HUES6 (cell line): ENCODE data around the gene PDXP.
"Not testable (repeated sequence)": the region's sequence is repeated elsewhere in the genome, so short reads cannot be mapped to it uniquely, and the experiment has no call there.

Experiments used
- H3K27ac ChIP-seq: 2 replicates; pipeline ENCODE4 v1.7.0; 2013; ENCODE audit warnings: low read depth, mild to moderate bottlenecking, low read length, inconsistent platforms
- H3K27me3 ChIP-seq: 2 replicates; pipeline ENCODE4 v1.6.1; 2013; ENCODE audit warnings: low read length; ENCODE audit not compliant: control insufficient read depth, insufficient read depth
- H3K36me3 ChIP-seq: 2 replicates; pipeline ENCODE4 v1.6.1; 2013; ENCODE audit warnings: low read length; ENCODE audit not compliant: control insufficient read depth, insufficient read depth
- H3K4me1 ChIP-seq: 2 replicates; pipeline ENCODE4 v1.6.1; 2013; ENCODE audit warnings: low read length; ENCODE audit not compliant: control insufficient read depth, insufficient read depth
- H3K4me3 ChIP-seq: 2 replicates; pipeline ENCODE4 v1.5.1; 2013; ENCODE audit warnings: low read depth, low read length
- H3K9ac ChIP-seq: one replicate; pipeline ENCODE4 v1.6.1; 2013; ENCODE audit warnings: mild to moderate bottlenecking, low read length
- H3K9me3 ChIP-seq: 2 replicates; pipeline ENCODE4 v1.6.1; 2013; ENCODE audit warnings: low read depth, low read length; ENCODE audit not compliant: control insufficient read depth, insufficient read depth

The PDXP gene

DNA sequence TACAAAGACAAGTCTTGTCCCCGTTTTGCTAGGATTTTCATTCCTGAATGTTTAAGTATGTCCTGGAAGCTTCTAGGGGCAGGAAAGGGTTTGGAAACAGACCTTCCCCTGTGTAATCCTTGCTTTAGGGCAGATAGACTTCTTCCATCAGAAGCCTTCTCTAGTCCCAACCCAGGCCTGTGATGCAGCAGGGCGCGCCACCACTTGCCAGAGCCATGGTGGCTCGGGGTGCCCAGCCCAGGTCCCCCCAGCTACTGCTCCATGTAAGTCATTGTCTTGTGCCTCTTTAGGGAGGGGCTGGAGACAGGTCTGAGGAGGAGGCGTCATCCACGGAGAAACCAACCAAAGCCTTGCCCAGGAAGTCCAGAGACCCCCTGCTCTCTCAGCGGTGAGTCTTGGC is 31.9 kb downstream of the PDXP start:
- no peak overlapping the region for H3K9ac ChIP-seq
- peaks cover 54% of the 10 kb centered on the region for H3K36me3 ChIP-seq
- H3K4me3 ChIP-seq = no peak overlapping the region
- no peak overlapping the region for H3K27ac ChIP-seq
- H3K4me1 ChIP-seq = peaks cover 4% of the 10 kb centered on the region; the same call in 1 of the 2 replicates
- no peaks in the 10 kb centered on the region for H3K27me3 ChIP-seq
- no peaks in the 10 kb centered on the region for H3K9me3 ChIP-seq

DNA sequence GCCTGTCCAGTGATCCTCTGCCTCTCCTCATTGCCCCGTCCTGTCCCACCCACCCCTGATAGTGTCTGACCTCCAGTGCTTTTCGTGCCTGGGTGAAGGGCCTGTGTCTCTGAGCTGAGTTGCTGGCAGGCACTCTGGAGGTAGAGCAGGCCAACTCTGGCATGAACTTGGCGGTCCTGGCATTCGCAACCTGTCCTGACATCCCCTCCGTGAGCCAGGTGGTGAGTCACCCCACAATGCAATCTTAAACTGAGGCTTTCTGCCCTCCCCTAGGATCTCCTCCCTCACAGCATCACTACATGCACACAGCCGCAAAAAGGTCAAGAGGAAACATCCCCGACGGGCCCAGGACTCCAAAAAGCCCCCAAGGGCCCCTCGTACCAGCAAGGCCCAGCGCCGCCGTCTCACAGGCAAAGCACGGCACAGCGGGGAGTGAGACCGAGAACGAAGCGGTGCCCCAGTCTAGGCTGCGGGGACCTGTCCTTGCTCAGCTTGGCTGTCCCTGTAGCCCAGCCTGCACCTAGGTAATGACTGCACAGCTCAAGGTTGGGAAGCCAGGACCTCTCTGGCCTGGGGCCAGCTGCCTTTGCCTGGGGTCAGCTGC is 32.5 kb downstream of the PDXP start:
- H3K4me3 ChIP-seq = no peak overlapping the region
- peaks cover 4% of the 10 kb centered on the region; the same call in 1 of the 2 replicates for H3K4me1 ChIP-seq
- H3K36me3 ChIP-seq = peaks cover 54% of the 10 kb centered on the region
- H3K9ac ChIP-seq = no peak overlapping the region
- no peak overlapping the region for H3K27ac ChIP-seq
- no peaks in the 10 kb centered on the region for H3K9me3 ChIP-seq
- no peaks in the 10 kb centered on the region for H3K27me3 ChIP-seq

DNA sequence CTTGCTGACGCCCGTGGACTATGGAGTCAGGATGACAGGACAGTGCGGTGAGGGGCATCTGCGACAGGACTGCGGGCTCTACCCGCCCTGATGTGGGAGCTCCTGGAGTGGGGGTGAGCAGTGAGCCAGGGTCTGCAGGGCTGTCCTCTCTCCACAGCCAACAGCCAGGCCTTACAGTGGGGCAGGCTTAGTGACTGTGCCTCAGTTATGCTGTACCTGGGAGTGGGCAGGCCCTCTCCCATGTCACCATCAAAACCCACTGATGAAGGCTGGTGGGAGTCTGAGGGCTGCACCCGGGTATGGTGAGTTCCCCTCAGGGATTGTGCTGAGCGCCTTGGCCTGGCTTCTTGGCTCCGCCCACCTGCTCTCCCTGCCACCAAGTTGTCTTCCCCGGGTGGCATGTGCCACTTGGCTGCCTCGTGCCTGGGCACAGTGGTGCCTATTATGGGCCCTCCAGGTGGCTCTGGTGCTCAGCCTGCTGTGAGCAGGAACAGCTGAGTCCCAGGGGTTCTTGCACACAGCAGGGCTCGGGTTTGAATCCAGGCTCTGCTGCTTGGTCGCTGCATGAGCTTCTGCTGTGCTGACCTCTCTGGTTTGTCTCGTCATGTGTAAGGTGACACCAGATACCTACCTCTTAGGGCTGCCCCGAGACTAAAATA is 34.2 kb downstream of the PDXP start:
- Histone ChIP-seq H3K4me3 (no peak overlapping the region), H3K27me3 (no peaks in the 10 kb centered on the region), H3K9me3 (no peaks in the 10 kb centered on the region), H3K9ac (no peak overlapping the region), H3K36me3 (peaks cover 54% of the 10 kb centered on the region), H3K4me1 (no peaks in the 10 kb centered on the region), H3K27ac (no peak overlapping the region)

DNA sequence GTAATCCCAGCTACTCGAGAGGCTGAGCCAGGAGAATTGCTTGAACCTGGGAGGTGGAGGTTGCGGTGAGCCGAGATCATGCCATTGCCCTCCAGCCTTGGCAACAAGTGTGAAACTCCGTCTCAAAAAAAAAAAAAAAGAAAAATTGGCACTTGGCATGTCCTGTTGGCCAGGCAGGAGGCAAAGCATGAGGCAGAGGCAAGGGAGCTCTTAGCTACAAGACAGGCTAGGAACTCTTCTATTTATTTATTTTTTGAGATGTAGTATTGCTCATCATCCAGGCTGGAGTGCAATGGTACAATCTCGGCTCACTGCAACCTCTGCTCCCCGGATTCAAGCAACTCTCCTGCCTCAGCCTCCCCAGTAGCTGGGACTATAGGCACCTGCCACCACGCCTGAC is 35.6 kb downstream of the PDXP start:
- H3K27ac ChIP-seq, H3K9ac ChIP-seq, H3K9me3 ChIP-seq, H3K4me1 ChIP-seq, H3K4me3 ChIP-seq, H3K27me3 ChIP-seq: not testable (repeated sequence)
- peaks cover 46% of the 10 kb centered on the region for H3K36me3 ChIP-seq

DNA sequence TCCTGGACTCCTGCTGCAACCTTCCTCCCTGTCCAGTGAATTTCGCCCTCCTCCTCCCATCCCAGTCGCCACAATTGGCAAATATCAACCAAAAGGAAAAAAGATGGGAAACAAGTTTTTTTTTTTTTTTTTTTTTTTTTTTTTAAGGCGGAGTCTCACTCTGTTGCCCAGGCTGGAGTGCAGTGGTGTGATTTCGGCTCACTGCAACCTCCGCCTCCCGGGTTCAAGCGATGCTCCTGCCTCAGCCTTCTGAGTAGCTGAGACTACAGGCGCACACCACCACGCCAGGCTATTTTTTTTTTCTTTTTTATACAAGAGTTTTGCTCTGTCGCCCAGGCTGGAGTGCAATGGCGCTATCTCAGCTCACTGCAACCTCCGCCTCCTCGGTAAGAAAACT is 37.7 kb downstream of the PDXP start:
- H3K36me3 ChIP-seq = peaks cover 38% of the 10 kb centered on the region
- H3K9ac ChIP-seq, H3K27me3 ChIP-seq, H3K9me3 ChIP-seq, H3K4me1 ChIP-seq, H3K27ac ChIP-seq: not testable (repeated sequence)
- 0 out of 2 replicates have a peak overlapping the region, but pooled peaks have one; percentile 23 for H3K4me3 ChIP-seq

DNA sequence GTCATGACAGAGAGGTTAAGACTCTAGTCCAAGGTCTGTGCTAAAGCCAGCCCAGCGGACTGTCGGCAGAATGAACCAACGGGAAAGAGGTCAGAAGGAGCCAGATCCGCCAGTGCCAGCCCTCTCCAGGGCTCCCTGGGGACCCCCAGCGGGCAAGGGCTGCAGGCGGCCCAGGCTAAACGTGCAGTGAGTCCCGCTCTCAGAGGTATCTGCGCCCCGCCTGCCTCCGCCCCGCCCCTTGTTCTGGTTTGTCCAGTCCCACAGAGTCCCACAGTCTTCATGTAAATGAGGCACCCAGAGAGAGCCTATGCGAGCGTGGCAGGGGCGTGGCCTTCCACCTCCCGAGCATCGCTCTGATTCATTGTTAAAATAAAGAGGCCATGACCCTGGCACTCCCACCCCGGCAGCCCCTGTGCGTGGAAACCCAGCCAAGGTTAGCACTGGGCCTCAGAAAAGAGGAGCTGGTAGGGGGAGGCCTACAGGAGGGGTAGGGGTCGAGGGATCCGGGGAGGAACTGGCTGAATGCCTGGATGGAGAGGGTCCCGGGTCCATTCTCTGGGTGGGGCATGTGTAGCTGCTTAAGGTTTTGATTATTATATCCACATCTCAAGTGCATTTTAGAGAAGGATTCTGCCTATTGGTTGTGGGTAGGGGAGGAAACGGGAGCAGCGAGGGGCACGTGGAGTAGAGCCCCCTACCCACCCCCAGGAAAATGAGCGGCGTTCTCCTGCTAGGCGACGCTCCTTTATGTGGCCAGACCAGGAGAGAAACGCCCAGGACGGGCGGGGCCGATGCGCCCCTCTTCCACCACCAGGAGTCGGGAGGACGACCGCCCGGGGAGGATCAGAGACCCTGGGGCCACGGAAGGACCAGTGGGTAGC is 38.4 kb downstream of the PDXP start, which contains the start of gene TRIOBP:
TSS of gene TRIOBP (plus strand) at position 392 of the 881 bp plus-strand sequence. CDS start 4,318 bp downstream, outside the sequence.
- peak within 1 kb of the TSS; percentile 71 for H3K9ac ChIP-seq
- peaks cover 35% of the 10 kb centered on the region for H3K36me3 ChIP-seq
- no peaks in the 10 kb centered on the region for H3K27me3 ChIP-seq
- H3K4me3 ChIP-seq = peak within 1 kb of the TSS; percentile 75
- H3K4me1 ChIP-seq = no peaks in the 10 kb centered on the region
- no peak within 1 kb of the TSS; the same call in 1 of the 2 replicates for H3K27ac ChIP-seq
- H3K9me3 ChIP-seq = no peaks in the 10 kb centered on the region

DNA sequence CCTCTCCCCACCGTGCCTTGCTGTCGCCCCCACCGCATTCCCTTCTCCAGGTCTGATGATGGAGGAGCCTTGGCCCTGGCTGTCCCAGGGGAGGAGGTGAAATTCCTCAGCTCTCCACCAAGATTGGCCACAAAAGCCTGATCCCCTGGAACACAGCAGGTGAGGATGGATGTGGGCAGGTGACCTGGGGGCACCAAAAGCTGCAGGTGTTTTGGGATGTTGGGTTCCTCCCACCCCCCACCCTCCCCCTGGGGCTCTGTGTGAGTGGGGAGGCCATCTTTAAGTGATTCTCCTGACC is 39.0 kb downstream of the PDXP start:
- no peaks in the 10 kb centered on the region for H3K27me3 ChIP-seq
- peaks cover 31% of the 10 kb centered on the region for H3K36me3 ChIP-seq
- no peaks in the 10 kb centered on the region for H3K4me1 ChIP-seq
- H3K9me3 ChIP-seq = no peaks in the 10 kb centered on the region
- peak overlapping the region; percentile 71 for H3K9ac ChIP-seq
- H3K27ac ChIP-seq = no peak overlapping the region; the same call in 1 of the 2 replicates
- H3K4me3 ChIP-seq = peak overlapping the region; percentile 75

DNA sequence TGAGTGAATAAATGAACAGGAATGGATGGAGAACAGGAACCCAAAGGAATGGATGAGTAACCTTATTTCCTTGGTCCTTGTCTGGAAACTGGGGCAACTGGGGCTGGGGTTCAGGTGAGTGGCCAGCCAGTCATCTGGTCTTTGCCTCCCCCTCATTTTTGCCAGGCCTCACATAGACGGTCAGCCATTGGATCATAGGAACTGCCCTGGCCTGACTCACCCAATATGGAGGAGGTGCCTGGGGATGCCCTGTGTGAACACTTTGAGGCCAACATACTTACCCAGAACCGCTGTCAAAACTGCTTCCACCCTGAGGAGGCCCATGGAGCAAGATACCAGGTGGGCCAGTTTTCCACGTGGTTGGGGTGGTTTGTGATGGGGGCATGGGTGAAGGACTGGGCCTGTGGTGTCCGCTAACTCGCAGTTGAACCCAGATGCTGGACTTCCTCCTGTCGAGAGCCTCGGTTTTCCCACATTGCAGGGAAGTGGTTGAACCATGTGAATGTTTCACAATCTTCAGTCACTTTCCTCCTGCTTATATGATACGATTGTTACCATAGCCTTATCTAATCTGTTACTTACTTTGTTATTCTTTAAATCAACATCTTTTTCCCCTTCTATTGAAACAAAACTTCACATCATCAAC is 42.7 kb downstream of the PDXP start:
- no peak overlapping the region for H3K4me3 ChIP-seq
- no peak overlapping the region for H3K27ac ChIP-seq
- H3K36me3 ChIP-seq = peaks cover 55% of the 10 kb centered on the region
- H3K9me3 ChIP-seq = no peaks in the 10 kb centered on the region
- no peaks in the 10 kb centered on the region for H3K27me3 ChIP-seq
- no peak overlapping the region for H3K9ac ChIP-seq
- H3K4me1 ChIP-seq = no peaks in the 10 kb centered on the region

- Histone ChIP-seq H3K4me1 (no peaks in the 10 kb centered on the region), H3K9me3 (no peaks in the 10 kb centered on the region), H3K4me3 (no peak overlapping the region), H3K27me3 (no peaks in the 10 kb centered on the region), H3K27ac (no peak overlapping the region), H3K9ac (no peak overlapping the region), H3K36me3 (peaks cover 66% of the 10 kb centered on the region)
These were observed 45.4 kb downstream of the PDXP start for GRCh38 chr22:37703906-37704305.

GRCh38 chr22:37704645-37705044 is 46.1 kb downstream of the PDXP start:
- H3K27ac ChIP-seq = no peak overlapping the region
- no peaks in the 10 kb centered on the region for H3K9me3 ChIP-seq
- H3K4me1 ChIP-seq = no peaks in the 10 kb centered on the region
- H3K4me3 ChIP-seq = no peak overlapping the region
- H3K27me3 ChIP-seq = no peaks in the 10 kb centered on the region
- no peak overlapping the region for H3K9ac ChIP-seq
- H3K36me3 ChIP-seq = peaks cover 64% of the 10 kb centered on the region
